C4-2B (cell line): Measurements from ENCODE around the gene PRLH.
"Not testable (repeated sequence)": the region's sequence is repeated elsewhere in the genome, so short reads cannot be mapped to it uniquely, and the experiment has no call there.

Source experiments
- H3K27ac ChIP-seq: fragments of 450-650 bp; 2 replicates; pipeline ENCODE4 v1.5.1; 2017
- CTCF ChIP-seq: fragments of 450-650 bp; conservative IDR thresholded peaks from 2 replicates; pipeline ENCODE4 v1.5.1; 2017; ENCODE audit warnings: mild to moderate bottlenecking
- ZFX ChIP-seq: fragments of 450-650 bp; IDR thresholded peaks from 2 replicates; pipeline ENCODE4 v1.6.1; 2017

The PRLH gene

GRCh38 chr2:237602409-237602808 lies 36.0 kb downstream of the PRLH start:
- no peak overlapping the region for H3K27ac ChIP-seq
- TF ChIP-seq CTCF (no peak), ZFX (no peak)

GRCh38 chr2:237603049-237603717 lies 36.8 kb downstream of the PRLH start:
- no peak overlapping the region for H3K27ac ChIP-seq
- TF ChIP-seq CTCF, result no peak

GRCh38 chr2:237603718-237604362 lies 37.5 kb downstream of the PRLH start:
- no peak overlapping the region for H3K27ac ChIP-seq
- no peak for TF ChIP-seq CTCF
- no peak for TF ChIP-seq ZFX

- no peak overlapping the region for H3K27ac ChIP-seq
- no peak for TF ChIP-seq CTCF
These were observed 38.0 kb downstream of the PRLH start for GRCh38 chr2:237604391-237604790.

- peak; percentile 48; the same call in 1 of the 2 replicates for TF ChIP-seq CTCF
- TF ChIP-seq ZFX, result no peak
- no peak overlapping the region for H3K27ac ChIP-seq
These were observed 38.6 kb downstream of the PRLH start for GRCh38 chr2:237604960-237605359.

GRCh38 chr2:237606522-237606921 lies 40.1 kb downstream of the PRLH start:
- not testable (repeated sequence) for H3K27ac ChIP-seq

- no peak overlapping the region for H3K27ac ChIP-seq
- TF ChIP-seq CTCF (no peak), ZFX (no peak)
These were observed 46.4 kb downstream of the PRLH start for GRCh38 chr2:237612527-237613357.
